ENCODE data around the gene IGHMBP2.

IGHMBP2 gene

DNA sequence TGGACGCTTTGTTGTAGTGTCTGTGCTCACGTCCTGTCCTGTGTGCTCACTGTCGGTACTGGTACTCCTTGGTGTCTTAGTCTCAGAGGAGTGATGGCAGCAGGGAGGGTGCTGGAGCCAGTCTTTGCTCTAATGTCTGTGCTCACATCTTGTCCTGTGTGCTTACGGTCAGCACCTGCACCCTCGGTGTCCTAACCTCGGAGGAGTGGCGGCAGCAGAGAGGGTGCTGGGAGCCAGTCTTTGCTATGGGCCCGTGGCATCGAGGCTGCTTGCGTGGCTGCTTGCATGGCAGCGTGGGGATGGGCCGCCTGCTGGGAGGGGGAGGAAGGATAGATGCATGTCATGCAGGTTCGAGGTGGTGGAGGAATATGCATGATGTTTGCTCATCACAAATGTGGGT, 12.7 kb downstream of the IGHMBP2 start:
- no peak for TF ChIP-seq ZFX (IDR thresholded peaks at IDR 0.05)
- TF ChIP-seq, protein P1, sequence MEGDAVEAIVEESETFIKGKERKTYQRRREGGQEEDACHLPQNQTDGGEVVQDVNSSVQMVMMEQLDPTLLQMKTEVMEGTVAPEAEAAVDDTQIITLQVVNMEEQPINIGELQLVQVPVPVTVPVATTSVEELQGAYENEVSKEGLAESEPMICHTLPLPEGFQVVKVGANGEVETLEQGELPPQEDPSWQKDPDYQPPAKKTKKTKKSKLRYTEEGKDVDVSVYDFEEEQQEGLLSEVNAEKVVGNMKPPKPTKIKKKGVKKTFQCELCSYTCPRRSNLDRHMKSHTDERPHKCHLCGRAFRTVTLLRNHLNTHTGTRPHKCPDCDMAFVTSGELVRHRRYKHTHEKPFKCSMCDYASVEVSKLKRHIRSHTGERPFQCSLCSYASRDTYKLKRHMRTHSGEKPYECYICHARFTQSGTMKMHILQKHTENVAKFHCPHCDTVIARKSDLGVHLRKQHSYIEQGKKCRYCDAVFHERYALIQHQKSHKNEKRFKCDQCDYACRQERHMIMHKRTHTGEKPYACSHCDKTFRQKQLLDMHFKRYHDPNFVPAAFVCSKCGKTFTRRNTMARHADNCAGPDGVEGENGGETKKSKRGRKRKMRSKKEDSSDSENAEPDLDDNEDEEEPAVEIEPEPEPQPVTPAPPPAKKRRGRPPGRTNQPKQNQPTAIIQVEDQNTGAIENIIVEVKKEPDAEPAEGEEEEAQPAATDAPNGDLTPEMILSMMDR (conservative IDR thresholded peaks at IDR 0.05): no peak

DNA sequence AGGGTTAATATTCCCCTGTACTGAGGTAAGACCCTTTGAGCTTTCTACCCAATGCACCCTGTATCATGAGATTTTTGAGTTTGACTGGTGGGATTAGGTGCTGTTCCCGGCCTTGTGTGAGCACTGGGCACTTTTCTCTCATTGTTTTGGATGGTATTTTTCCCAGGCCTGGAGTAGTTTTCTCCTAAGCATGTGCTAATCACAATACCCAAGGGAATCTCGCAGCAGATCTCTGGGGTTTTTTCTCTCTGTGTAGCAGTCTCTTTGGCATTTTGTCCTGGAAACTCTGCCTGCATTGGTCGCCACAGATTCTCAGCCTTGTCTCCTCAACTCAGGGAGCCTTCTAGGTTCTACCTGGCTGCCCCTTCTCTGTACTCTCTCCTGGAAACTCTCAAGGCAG, 19.9 kb downstream of the IGHMBP2 start:
- no peak overlapping the region for H3K27ac ChIP-seq
- no peak for TF ChIP-seq ZFX (IDR thresholded peaks at IDR 0.05)
- TF ChIP-seq, protein P1 (conservative IDR thresholded peaks at IDR 0.05): no peak

More for the DNA sequence above, 12.7 kb downstream of the IGHMBP2 start:
- H3K27ac ChIP-seq: no peak overlapping the region

DNA sequence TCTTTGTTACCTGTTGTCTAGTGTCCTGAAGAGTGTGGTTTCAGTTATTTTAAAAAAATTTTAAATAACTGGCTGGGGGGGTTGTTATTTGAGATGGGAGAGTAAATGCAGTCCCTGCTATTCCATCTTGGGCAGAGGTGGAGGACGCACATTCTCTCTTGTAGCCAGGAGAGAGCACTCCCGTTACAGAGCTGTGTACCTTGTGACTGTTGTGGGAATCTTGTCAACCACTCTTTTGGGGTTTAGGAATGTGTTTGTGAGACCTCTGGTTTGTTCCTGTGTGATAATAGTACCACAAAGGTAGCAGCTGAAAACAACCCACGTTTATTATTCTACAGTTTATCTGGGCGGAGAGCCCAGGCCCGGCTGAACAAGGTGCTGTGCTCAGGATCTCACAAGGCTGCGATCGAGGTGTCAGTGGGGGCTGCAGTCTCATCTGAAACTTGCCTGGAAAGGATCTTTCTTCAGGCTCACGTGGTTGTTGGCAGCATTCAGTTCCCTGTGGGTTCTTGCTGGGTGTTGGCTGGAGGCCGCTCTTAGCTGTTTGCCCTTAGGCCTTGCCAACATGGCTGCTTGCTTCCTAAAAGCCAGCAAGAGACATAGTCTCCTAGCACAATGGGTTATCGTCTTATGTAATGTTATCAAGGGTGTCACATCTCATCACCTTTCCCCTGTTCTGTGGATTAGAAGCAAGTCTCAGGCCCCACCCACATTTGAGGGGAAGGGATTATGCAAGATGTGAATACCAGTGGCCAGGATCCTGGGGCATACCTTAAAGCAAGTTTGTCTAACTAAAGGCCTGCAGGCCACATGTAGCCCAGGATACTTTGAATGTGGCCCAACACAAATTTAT, 20.6 kb downstream of the IGHMBP2 start:
- TF ChIP-seq ZFX (IDR thresholded peaks at IDR 0.05): no peak
- TF ChIP-seq, protein P1 (conservative IDR thresholded peaks at IDR 0.05): no peak
- no peak overlapping the region for H3K27ac ChIP-seq

DNA sequence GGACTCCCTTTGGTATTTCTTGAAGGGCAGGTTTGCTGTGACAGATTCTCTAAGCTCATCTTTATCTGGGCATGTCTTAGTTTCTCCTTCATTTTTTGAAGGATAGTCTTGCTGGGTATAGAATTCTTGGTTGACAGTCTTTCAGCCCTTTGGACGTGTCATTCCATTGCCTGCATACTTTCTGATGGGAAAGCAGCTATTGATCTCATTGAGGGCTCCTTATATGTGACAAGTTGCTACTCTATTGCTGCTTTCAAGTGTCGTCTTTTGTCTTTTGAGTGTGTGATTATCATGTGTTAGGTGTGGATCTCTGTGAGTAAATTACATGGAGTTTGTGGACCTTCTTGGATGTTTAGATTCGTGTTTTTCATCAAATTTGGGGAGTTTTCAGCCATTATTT, 21.9 kb downstream of the IGHMBP2 start:
- TF ChIP-seq ZFX (IDR thresholded peaks at IDR 0.05): no peak
- TF ChIP-seq, protein P1 (conservative IDR thresholded peaks at IDR 0.05): no peak
- no peak overlapping the region for H3K27ac ChIP-seq

DNA sequence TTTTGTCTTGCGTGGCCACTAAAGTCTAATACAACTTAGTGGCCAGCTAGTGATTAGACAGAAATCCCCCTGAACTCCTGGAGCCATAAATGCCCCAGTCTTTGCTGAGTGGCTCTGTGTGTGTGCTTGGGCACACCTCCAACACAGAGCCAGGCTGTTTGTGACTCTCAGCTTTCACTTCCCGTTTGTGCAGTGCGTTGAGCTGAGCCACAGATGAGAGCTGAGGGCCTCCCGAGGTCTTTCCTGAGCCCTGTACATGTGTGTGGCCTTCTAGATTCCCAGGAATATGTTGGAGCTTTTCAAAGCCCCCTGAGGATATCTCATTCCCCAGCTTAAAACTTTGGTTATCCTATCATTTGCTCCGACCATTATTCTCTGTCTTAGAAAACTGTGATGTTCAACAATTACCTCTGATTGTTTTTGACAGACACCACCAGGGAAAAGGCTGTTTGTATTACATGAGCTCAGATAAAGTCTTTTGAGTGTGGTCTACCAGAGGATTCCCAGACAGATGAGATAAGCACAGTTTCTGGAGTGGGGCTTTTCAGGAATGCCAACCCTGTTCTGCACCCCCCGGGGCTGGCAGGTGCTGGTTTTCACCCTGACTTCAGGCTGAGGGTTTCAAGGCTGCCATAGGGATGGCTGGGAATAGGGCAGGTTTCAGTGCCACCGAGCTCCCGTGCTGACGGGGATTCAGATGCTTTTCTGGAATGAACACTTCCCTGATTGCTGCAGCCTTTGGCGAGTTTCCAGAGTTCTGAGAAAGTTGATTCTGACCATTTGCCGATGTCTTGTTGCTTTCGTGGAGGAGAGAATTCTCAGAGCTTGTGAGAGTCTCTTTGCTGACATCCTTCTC, 23.8 kb downstream of the IGHMBP2 start:
- H3K27ac ChIP-seq: peak overlapping the region; percentile 30
- TF ChIP-seq, protein P1 (conservative IDR thresholded peaks at IDR 0.05): no peak

DNA sequence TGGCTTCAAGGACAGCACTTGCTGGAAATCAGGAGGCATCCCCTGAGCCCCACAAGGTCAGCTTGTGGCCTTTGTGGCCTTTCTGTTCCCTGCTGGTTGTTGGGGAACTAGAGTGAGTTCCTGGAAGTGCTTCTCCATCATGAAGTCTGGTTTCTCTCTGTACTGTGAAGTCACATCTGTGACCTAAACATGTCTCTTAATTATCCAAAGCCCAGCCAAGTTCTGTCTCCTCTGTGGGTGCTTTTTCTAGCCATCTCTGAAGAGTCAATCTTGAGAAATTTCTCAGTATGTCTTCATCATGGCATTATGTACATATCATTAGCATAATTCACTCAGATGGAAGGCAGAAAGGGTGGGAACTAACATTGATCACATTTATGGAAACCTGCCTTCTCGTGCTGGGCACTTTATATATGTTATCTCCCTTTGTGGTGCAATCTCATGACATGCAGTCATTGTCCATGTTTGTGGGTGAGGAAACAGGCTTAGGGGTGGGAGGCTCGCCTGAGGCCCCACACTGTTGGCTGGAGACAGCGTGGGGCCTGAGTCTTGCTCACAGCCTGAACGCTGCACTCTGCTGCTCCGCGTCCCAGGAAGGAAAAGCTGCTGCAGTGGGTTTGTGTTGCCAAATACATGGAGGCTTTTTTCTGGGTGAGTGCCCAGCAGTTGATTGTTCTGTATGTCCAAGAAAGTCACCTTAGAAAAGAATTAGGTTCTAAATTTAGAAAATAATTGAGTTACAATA, 24.6 kb downstream of the IGHMBP2 start:
- TF ChIP-seq, protein P1 (conservative IDR thresholded peaks at IDR 0.05): no peak
- no peak for TF ChIP-seq ZFX (IDR thresholded peaks at IDR 0.05)
- H3K27ac ChIP-seq: no peak overlapping the region

Measured in C4-2B (cell line).